Astrocyte (in vitro differentiated cells and primary cell): Measurements from ENCODE around the gene TUBA4B.

ENCODE experiments used
- CTCF ChIP-seq: IDR thresholded peaks from 2 replicates; pipeline ENCODE4 v1.5.1; 2011; ENCODE audit warnings: low read depth, mild to moderate bottlenecking, inconsistent platforms, low read length, moderate library complexity; ENCODE audit not compliant: insufficient read depth
- EZH2 ChIP-seq: IDR thresholded peaks from 2 replicates; pipeline ENCODE4 v1.6.1; 2012; ENCODE audit warnings: mild to moderate bottlenecking, low read length, inconsistent platforms; ENCODE audit not compliant: insufficient read depth

GRCh38 chr2:219245148-219245898 is 7.7 kb upstream of the TUBA4B start, which contains the start of the genes GLB1L and STK16:
- no peak for TF ChIP-seq CTCF
- no peak for TF ChIP-seq EZH2
